Naive thymus-derived CD8-positive, alpha-beta T cell (primary cell): ENCODE results near the gene BRD7. TPM values are rescaled to one million over a fixed set of nuclear protein-coding genes. Genes with fewer than 3 reads are reported as not detected.
A peak's percentile ranks its signal among the peaks of the same experiment; 100 is the strongest.

Experiments
- ATAC-seq, 2 donors: fragments of 150-1000 bp; cut with Tn5 transposase in 1 of 2; sonication (Bioruptor Pico), chemical (Tn5 transposase) in 1 of 2; 1 replicate in 1 of 2; 2 replicates in 1 of 2; pipeline ENCODE4 v1.10.0; 2021; ENCODE audit warnings: mild to moderate bottlenecking in 2 of 2, moderate library complexity in 2 of 2
- POLR2A ChIA-PET: fragments of 350-600 bp; sonication (Branson Sonifier 250); formaldehyde crosslinking; loops from one replicate; lab custom pipeline; 2021; ENCODE audit warnings: antibody characterized with exemption; lab: Charles Lee
- DNase-seq, 10 donors: peaks; one replicate each; pipeline versions ENCODE4 v3.0.0 to v3.0.0-alpha.2; 2020 to 2022
- H3K27ac Mint-ChIP-seq, 10 donors: one replicate each; pipeline ENCODE4 v1.8.0; 2020 to 2022; ENCODE audit warnings: mild to moderate bottlenecking in 10 of 10, mixed read lengths in 10 of 10, moderate library complexity in 4 of 10, inconsistent platforms in 1 of 10
- H3K27me3 Mint-ChIP-seq, 5 donors: one replicate each; pipeline ENCODE4 v1.8.0; 2021 to 2022; ENCODE audit warnings: mixed read lengths in 5 of 5
- H3K36me3 Mint-ChIP-seq, 3 donors: one replicate each; pipeline ENCODE4 v1.8.0; 2020 to 2022; ENCODE audit warnings: mixed read lengths in 3 of 3, mild to moderate bottlenecking in 2 of 3, inconsistent platforms in 1 of 3
- H3K4me1 Mint-ChIP-seq, 4 donors: one replicate each; pipeline ENCODE4 v1.8.0; 2021 to 2022; ENCODE audit warnings: mixed read lengths in 4 of 4
- H3K4me3 Mint-ChIP-seq, 10 donors: one replicate each; pipeline ENCODE4 v1.8.0; 2020 to 2022; ENCODE audit warnings: mild to moderate bottlenecking in 10 of 10, mixed read lengths in 10 of 10, moderate library complexity in 6 of 10, inconsistent platforms in 1 of 10
- H3K9me3 Mint-ChIP-seq, 9 donors: one replicate each; pipeline ENCODE4 v1.8.0; 2020 to 2022; ENCODE audit warnings: mixed read lengths in 9 of 9, mild to moderate bottlenecking in 3 of 9, inconsistent platforms in 1 of 9, moderate library complexity in 1 of 9
- polyA plus RNA-seq, 3 donors: library from polyadenylated mRNA; unstranded; fragments of 300-500 nt; fragmentation: Illumina TruSeq; gene quantifications; one replicate each; pipeline ENCODE4 v1.2.3, GENCODE V29; 2021
- total RNA-seq, 8 experiments: library from RNA in 2 of 8; stranded (reverse) in 2 of 8; gene quantifications; one replicate each; pipeline ENCODE4 v1.2.3 and lab custom pipeline; 2021 to 2026

Gene BRD7
- total and polyA plus RNA-seq, 5 experiments from 2014 or later: 42.5 to 82.8 (median 62.6) TPM

DNA sequence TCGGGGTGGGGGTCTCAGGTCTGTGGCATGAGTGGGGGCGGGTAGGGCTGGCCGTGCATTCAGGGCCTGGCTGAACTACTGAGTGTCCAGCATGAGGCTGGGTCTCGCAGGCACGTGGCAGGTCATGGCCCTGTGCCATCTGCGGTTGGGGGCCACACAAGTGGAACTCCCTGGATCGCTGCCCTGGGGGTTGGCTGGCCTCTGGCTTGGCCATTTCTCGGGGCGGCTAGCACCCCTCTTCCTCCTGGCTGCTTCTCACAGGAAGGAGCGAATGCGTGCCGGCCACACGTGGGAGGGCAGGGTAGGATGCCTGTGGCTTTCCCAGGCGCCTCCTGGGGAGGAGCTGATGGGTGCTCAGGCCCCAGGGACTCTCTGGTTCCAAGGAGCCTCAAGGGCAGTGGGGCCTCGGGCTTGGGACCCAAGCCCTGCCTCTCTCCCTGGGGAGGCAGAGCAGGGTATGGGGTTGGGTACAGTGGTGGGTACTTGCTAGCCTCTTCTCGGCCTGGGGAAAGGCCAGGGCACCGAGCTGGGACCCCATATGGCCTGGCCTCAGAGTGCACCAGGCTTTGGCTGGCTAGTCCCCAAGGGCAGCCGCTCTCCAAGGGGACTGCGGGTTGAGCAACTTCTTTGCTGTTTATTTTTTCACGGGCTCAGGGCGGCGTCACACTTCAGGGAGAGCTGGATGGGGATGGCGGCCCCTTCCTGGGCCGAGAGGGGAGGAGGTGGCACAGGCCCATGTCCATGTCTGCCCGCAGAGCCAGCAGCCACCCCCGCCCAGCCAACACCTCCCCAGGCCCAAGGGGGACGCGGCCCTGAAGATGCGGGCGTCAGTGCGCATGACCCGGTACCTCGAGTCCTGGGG lies 65.0 kb downstream of the BRD7 start:
- Mint-ChIP-seq H3K4me1 (peaks cover 0 to 3% (median 2%) of the 10 kb centered on the region in 4 donors), H3K27ac (peak overlapping the region in 3 of 10 donors; percentile 24 to 81 (median 48)), H3K9me3 (no peaks in the 10 kb centered on the region), H3K4me3 (no peak overlapping the region), H3K36me3 (peaks cover 0 to 60% (median 2%) of the 10 kb centered on the region in 3 donors), H3K27me3 (no peaks in the 10 kb centered on the region)
- peak in 1 of 10 donors; percentile 60 for DNase-seq
- ATAC-seq: no peak
- POLR2A ChIA-PET: no interaction called here

DNA sequence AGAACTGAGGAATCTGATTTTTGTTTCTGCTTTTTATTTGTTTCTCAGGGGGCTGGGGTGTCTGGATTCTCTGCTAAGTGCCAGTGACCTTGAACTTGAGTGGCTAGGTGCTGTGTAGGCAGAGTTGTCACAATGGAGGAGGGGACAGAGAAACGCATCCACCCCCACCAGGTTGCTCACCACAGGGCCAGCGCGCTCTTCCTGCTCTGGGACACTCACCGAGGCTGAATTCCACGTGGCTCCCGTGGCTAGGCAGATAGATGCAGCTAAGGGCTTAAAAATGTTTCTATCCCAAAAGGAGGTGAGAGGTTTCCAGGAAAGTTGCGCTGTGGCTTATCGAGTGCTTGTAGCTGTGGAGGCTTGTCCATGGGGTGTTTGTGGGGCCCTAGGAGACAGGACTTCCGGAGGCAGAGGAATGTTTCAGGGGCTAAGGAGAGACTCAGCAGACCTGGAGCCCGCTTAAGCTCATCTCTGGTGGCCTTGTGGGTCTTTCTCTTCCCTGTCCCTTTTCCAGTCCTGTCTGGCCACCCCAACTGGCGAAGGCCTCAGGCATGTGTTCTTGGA lies 65.7 kb downstream of the BRD7 start:
- Mint-ChIP-seq H3K27ac (peak overlapping the region in 7 of 10 donors; percentile 4 to 81 (median 60)), H3K9me3 (no peaks in the 10 kb centered on the region), H3K4me3 (no peak overlapping the region), H3K36me3 (peaks cover 0 to 65% (median 2%) of the 10 kb centered on the region in 3 donors), H3K4me1 (peaks cover 0 to 4% (median 2%) of the 10 kb centered on the region in 4 donors), H3K27me3 (no peaks in the 10 kb centered on the region)
- POLR2A ChIA-PET: no interaction called here
- ATAC-seq (no peak), DNase-seq (no peak)

DNA sequence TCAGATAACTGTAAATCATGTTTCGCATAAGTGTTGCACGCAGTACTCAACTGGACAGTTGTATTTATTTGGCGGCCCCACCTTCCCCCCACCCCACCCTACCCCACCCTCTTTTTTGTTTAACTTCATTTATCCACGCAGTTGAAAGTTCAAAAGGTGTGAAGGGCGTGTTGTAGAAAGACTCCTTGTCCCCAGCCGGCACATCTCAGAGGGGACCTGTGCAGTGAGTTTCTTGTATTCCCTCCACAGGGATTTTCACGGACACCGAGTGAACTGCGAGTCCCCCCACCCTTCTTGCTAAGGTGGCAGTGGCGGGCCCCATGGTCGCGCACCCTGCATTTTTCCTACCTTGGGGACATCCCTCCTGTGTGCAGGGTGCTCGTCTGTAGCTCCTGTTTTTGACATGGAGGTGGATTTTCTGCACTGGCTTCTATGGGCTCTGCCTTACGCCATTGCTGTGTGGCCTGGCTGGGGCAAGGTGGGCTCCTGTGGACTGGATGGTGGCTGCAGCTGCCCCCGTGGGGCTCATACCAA lies 66.2 kb downstream of the BRD7 start:
- no peak for ATAC-seq
- Mint-ChIP-seq H3K36me3 (peaks cover 0 to 66% (median 2%) of the 10 kb centered on the region in 3 donors), H3K9me3 (no peaks in the 10 kb centered on the region), H3K4me1 (peaks cover 0 to 4% (median 2%) of the 10 kb centered on the region in 4 donors), H3K27ac (peak overlapping the region in 6 of 10 donors; percentile 17 to 81 (median 54)), H3K27me3 (no peaks in the 10 kb centered on the region), H3K4me3 (no peak overlapping the region)
- no peak for DNase-seq
- POLR2A ChIA-PET: interaction anchor here (0.6 kb wide), 1 partner anchor 72 kb away, joined by 3 read pairs; no protein-coding TSS in a partner anchor

DNA sequence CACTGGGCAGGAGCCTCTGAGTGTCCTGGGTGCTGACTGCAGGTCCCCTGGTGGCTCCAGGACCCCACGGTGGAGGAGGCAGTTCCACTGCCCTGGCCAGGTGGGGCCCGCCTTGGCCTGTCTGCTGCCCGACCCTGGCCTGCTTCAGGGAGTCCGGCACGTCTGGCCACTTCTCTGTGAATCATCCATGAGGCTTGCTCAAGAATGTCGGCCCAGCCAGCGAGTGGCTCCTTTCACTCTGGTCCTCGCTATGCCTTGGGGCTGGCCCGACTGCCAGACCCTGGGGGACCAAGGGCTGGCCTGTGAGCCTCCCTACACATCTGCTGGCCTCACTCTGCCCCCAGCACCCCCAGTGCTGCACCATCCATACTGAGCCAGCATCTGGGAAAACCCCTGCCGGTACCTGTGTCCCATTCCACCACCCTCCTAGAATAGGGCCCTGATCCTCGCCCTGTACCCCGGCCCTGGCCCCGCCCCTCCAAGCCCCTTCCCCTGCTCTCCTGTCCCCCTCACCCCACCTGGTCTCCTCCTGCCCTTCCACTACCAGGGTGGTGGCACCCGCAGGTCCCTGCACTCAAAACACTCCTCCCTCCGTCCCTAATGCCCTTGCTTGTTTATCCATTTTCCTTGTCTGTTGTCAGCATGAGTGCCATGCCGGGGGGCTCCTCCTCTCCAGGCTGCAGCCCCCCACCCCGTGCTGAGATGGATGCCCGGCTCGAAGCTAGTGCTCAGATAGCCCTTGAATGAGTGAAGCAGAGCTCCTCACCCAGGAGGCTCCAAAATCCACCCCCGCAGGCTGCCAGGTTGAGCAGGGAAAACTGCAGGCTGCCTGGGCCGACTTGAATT lies 66.9 kb downstream of the BRD7 start:
- Mint-ChIP-seq H3K36me3 (peaks cover 0 to 66% (median 0%) of the 10 kb centered on the region in 3 donors), H3K27me3 (no peaks in the 10 kb centered on the region)

DNA sequence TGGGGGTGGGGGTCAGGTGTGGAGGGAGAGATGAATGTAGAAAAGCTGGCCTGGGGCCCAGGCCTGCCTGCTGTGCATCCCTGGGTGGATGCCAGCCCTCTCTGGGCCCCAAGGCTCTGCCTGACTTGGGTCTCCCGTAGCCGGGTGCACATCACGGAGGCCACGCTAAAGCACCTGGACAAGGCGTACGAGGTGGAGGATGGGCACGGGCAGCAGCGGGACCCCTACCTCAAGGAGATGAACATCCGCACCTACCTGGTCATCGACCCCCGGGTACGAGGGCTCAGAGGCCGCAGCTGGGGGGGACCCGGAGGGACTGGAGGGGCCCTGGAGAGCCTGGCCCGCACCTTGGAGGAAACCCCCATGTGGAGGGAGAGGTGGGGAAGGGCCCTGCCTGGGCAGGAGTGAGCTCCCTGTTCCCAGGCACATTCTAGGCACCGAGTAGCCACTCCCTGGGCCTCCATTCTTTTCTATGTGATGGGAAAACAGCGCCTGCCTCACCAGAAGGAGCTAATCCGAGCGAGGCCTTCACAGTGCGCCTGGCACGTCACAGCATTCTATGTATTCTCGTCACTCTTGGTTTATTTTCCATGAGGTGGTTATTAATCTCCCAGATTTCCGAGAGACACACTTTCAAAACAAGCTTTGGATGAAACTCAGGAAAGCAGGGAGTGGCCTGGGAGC lies 67.7 kb downstream of the BRD7 start:
- Mint-ChIP-seq H3K4me3 (no peak overlapping the region), H3K27ac (no peak overlapping the region), H3K36me3 (peaks cover 0 to 67% (median 0%) of the 10 kb centered on the region in 3 donors), H3K9me3 (no peaks in the 10 kb centered on the region), H3K4me1 (peaks cover 0 to 3% (median under 1%) of the 10 kb centered on the region in 4 donors), H3K27me3 (no peaks in the 10 kb centered on the region)
- no peak for ATAC-seq
- POLR2A ChIA-PET: no interaction called here
- DNase-seq: peak in 1 of 10 donors; percentile 54

More for the DNA sequence above, 66.9 kb downstream of the BRD7 start:
- POLR2A ChIA-PET: interaction anchor here (0.6 kb wide), 1 partner anchor 71 kb away, joined by 3 read pairs; no protein-coding TSS in a partner anchor
- H3K4me1 Mint-ChIP-seq: peaks cover 0 to 3% (median 1%) of the 10 kb centered on the region in 4 donors
- H3K4me3 Mint-ChIP-seq: no peak overlapping the region
- ATAC-seq: no peak
- peak in 1 of 10 donors; percentile 56 for DNase-seq
- peak overlapping the region in 2 of 10 donors; percentile 43 to 68 for H3K27ac Mint-ChIP-seq
- H3K9me3 Mint-ChIP-seq: no peaks in the 10 kb centered on the region

DNA sequence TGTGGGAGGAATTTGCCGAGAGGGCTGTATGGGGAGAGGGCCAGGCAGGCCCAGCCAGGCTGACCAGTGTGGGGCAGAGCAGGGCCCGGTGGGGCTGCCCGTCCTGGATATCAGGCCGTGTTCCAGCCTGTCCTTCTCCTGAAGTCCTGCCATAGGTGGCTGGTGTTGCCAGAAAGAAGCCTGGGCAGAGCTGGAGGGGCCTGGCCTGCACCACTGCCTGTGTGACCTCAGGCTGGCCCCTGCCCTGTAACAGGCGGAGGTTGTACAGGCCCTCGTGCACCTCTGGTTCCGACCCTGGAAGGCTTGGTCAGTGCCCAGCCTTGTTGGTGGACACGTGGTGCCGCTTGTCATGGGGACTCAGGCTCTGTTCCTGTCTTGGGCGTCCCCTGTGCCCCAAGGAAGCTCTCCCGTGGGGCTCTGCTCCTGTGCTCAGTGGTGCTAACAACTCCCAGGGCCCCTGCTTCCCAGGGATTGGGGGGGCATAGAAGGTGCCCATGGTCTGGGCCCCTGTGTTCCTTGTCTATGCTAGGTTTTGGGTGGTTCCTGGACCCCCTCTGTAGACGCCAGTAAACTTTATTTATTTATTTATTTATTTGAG lies 69.2 kb downstream of the BRD7 start:
- peaks cover 0 to 72% (median 7%) of the 10 kb centered on the region in 3 donors for H3K36me3 Mint-ChIP-seq
- no peak for ATAC-seq
- no peaks in the 10 kb centered on the region for H3K9me3 Mint-ChIP-seq
- peaks cover 3 to 10% (median 5%) of the 10 kb centered on the region in 4 donors for H3K4me1 Mint-ChIP-seq
- H3K27me3 Mint-ChIP-seq: no peaks in the 10 kb centered on the region
- no peak overlapping the region for H3K4me3 Mint-ChIP-seq
- H3K27ac Mint-ChIP-seq: peak overlapping the region in 1 of 10 donors; percentile 43
- POLR2A ChIA-PET: interaction anchor here (1.0 to 1.4 kb wide), 2 partner anchors 10 to 25 kb away, joined by 3 to 4 read pairs; no protein-coding TSS in a partner anchor
- peak in 1 of 10 donors; percentile 45 for DNase-seq

DNA sequence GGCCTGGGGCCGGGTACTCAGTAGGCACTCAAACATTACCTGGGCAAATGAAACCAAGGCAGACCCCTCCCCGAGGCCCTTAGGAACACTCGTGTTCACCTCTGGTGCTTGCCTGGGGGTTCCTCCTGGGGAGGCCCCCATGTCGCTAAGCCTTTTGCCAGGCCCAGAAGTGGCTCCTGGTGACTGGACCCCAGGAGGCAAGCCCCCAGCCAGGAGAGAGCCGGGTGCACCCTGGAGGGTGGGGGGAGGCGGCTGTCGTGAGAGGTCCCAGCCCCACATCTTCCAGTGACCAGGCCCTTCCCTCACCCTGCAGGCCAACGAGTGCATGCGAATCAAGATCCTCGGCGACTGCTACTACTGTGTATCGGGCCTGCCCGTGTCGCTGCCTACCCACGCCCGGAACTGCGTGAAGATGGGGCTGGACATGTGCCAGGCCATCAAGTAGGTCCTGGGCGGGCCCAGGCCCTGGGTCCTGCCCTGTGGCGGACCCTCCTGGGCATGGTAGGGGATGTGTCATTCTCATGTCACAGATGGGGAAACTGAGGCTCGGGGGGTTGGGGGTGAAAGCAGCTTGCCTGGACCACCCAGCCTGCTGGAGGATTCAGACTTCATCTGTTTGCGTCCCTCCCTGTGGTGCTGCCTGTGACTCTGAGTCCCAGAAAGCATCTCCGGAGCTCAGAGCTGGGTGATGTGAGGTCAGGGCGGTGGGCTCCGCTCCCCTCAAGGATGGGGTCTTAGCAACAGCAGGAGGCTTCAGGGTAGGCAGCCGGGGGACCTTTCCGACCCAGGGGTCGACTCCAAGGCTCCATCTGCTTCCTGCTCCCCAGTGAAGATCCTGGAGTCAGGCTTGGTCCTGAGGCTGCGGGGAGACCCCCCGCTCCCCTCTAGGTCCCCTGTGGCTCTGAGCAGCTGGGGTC lies 69.9 kb downstream of the BRD7 start:
- Mint-ChIP-seq H3K27me3 (no peaks in the 10 kb centered on the region), H3K9me3 (no peaks in the 10 kb centered on the region), H3K4me3 (no peak overlapping the region), H3K27ac (peak overlapping the region in 5 of 10 donors; percentile 51 to 86 (median 65)), H3K36me3 (peaks cover 0 to 71% (median 7%) of the 10 kb centered on the region in 3 donors), H3K4me1 (peaks cover 3 to 12% (median 6%) of the 10 kb centered on the region in 4 donors)
- POLR2A ChIA-PET: interaction anchor here (1.0 to 1.4 kb wide), 2 partner anchors 11 to 24 kb away, joined by 3 to 4 read pairs; no protein-coding TSS in a partner anchor
- DNase-seq: peak in 1 of 10 donors; percentile 48
- no peak for ATAC-seq

DNA sequence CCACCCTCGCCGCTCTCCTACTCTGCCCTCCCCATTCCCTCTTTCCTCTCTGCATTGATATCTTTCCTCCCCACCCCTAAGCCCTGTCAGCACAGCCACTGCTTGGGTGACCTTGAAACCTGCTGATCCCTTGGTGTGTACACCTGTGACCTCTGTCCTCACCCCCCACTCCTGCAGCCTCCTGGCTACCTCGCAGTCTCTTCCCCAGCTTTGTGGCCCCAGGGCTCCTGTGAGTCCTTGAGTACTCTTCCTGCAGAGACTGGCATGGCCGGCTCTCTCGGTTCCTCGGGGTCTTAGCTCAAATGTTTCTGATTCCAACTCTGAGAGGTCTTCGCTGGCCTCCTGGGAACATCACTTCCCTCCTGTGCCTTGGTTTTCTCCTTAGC lies 70.7 kb downstream of the BRD7 start:
- H3K4me1 Mint-ChIP-seq: peaks cover 3 to 13% (median 6%) of the 10 kb centered on the region in 4 donors
- ATAC-seq: no peak
- no peaks in the 10 kb centered on the region for H3K27me3 Mint-ChIP-seq
- no peaks in the 10 kb centered on the region for H3K9me3 Mint-ChIP-seq
- peaks cover 0 to 74% (median 7%) of the 10 kb centered on the region in 3 donors for H3K36me3 Mint-ChIP-seq
- POLR2A ChIA-PET: interaction anchor here (1.9 kb wide), 1 partner anchor 13 kb away, joined by 6 read pairs; no protein-coding TSS in a partner anchor
- H3K27ac Mint-ChIP-seq: peak overlapping the region in 8 of 10 donors; percentile 59 to 92 (median 70)
- H3K4me3 Mint-ChIP-seq: no peak overlapping the region
- DNase-seq: peak in 1 of 10 donors; percentile 31

DNA sequence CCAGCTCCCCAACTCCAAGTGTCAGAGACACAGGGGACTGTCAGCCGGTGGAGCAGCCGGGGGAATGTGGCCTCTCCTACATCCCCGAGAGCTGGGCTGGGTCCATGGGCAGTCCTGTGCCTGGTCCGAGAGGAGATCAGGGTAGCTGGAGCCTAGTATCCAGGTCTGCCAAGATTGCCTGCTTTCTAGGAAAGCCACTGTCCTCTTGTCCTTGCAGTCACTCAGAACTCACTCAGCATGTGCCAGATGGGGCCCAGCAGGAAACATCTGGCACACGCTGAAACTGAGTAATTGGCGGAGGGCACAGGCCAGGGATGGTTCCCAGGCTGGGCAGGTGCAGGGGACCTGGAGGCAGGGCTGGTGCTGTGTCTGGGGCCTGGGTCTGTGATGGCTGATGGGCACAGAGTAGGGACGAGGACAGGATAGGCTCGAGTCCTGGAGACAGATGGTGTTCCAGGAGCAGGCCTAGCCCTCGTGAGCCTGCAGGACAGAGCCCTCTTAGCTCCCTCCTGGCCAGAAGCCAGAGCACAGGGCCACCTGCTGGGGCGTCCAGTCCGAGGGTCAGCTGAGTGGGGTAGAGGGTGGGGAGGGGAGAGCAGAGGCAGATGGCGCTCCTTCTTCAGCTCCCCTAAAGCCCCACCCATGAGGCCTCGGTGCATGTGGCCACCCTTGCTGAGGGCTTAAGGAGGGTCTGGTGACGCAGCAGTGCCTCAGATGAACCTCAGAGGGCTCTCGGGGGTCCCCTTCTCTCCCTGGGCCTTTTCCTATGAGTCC lies 71.3 kb downstream of the BRD7 start:
- Mint-ChIP-seq H3K4me3 (no peak overlapping the region), H3K4me1 (peaks cover 3 to 12% (median 7%) of the 10 kb centered on the region in 4 donors), H3K27ac (peak overlapping the region in 9 of 10 donors; percentile 28 to 92 (median 71)), H3K9me3 (no peaks in the 10 kb centered on the region), H3K36me3 (peaks cover 0 to 74% (median 7%) of the 10 kb centered on the region in 3 donors), H3K27me3 (no peaks in the 10 kb centered on the region)
- no peak for ATAC-seq
- peak in 1 of 10 donors; percentile 58 for DNase-seq
- POLR2A ChIA-PET: interaction anchor here (1.9 kb wide), 1 partner anchor 13 kb away, joined by 6 read pairs; no protein-coding TSS in a partner anchor
